CD4-positive, alpha-beta T cell treated with Interleukin-2 at 100 ng/mL for 4 hours (primary cell): ENCODE results near the gene ZNF593.

Source experiments
- DNase-seq: peaks from one replicate; pipeline ENCODE4 v3.0.0-alpha.2; 2020; ENCODE audit warnings: low spot score

Gene ZNF593

DNA sequence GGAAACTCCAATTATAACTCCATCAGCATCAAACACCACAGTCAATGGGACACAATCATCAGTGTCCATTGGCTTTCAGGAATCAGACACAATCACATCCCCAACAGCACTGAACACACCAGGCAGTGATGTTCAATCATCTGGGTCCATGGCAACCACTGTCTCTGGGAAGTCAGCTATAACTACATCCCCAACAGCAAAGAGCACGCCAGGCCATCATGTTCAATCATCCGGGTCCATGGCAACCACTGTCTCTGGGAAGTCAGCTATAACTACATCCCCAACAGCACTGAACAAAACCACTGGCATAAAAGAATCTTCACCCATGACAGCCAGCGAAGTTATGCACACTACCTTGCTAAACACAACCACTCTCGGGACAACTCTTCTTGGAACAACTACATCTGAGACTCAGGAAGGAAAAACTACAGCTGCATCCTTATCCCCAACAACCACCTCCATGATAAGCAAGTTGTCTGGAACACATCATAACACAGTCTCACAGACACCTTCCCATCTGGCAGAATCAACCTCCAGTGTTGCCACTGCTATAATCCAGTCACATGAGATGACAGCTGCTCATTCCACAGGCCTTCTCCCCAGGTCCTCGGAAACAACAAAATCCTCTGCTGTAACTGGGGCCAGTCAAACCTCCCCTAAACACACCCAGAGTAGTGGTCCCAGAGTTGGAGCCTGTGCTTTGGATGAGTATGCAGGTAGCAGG is 40.6 kb downstream of the ZNF593 start:
- no peak for DNase-seq

DNA sequence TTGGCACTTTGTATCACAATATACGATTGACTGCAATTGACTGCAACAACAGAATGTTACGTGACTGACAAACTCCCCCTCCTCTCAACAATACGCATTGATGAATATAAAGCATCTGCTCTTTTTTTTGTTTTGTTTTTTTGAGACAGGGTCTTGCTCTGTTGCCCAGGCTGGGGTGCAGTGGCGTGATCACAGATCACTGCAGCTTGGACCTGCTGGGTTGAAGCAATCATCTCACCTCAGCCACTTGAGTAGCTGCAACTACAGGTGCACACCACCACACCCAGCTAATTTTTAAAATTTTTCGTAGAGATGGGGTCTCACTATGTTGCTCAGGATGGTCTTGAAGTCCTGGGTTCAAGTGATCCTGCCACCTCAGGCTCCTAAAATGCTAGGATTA is 43.0 kb downstream of the ZNF593 start:
- DNase-seq: no peak

DNA sequence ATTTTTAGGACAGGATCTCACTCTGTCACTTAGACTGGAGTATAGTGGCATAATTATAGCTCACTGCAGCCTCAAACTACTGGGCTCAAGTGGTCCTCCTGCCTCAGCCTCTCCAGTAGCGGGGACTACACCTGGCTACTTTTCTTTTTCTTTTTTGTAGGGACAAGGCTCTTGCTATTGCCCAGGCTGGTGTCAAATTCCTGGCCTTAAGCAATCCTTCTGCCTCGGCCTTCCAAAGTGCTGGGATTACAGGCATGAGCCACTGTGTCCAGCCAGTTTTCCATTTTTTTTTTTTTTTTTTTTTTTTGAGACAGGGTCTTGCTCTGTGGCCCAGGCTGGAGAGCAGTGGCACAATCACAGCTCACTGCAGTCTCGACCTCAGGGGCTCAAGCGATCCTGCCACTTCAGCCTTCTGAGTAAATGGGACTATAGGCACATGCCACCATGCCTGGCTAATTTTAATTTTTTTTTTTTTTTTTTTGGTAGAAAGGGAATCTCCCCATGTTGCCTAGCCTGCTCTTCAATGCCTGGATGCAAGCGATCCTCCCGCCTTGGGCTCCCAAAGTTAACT is 43.7 kb downstream of the ZNF593 start:
- DNase-seq: no peak

DNA sequence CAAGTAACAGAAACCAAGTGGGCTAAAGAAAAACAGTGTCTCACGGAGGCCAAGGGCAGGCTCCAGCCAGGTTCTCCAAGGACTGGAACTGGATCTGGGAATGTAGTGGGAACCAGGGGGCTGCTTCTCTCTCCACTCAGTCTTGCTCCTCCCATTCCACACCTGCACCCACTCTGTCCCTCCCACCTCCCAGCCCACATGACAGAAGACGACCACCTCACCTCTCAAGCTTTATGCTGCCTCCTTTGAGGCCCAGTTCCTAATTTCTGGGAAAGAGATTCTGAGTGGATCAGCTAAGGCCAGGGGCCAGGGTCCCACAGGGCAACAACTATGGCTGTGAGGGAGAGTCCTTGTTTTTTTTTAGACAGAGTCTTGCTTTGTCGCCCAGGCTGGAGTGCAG is 45.5 kb downstream of the ZNF593 start:
- no peak for DNase-seq

DNA sequence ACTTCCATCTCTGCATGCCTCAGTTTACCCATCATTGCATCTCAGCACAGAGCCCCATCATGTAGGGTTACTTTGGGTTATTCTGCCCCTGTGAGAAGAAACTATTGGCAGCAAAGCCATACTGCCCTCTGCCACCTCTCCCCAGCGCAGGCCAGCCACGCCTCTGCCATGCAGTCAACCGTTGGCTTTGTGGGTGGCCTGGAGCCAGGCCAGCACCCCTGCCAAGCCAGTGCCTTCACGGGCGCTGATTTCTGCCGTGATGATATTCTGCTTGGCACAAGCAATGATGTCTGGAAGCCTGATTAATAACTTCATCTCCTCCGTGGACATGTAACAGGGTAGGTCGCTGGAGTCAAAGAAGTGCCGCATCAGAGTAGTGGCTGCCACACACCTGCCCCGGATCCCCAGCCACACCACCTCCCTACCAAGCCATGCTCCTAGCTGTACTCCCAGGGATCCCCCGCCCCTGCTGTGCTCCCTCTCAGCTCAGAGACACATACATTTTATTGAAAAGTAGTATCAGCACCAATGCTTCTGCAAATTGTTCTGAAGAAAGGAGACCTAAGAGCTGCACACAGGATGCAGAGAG is 49.3 kb downstream of the ZNF593 start:
- no peak for DNase-seq
